Activated CD8-positive, alpha-beta T cell treated with anti-CD3 and anti-CD28 coated beads for 36 hours (primary cell): ENCODE measurements around the gene HECTD4. TPM values are rescaled to one million over a fixed set of nuclear protein-coding genes. Genes with fewer than 3 reads are reported as not detected.

ENCODE experiments used
- ATAC-seq: fragments of 200-7000 bp; cut with Tn5 transposase; one replicate; pipeline ENCODE4 v1.10.0; 2021; ENCODE audit warnings: mild to moderate bottlenecking, moderate library complexity
- CTCF ChIA-PET: fragments of 350-600 bp; sonication (Branson Sonifier 250); formaldehyde crosslinking; loops from one replicate; lab custom pipeline; 2021; ENCODE audit warnings: antibody characterized with exemption; lab: Charles Lee
- POLR2A ChIA-PET: fragments of 350-600 bp; sonication (Branson Sonifier 250); formaldehyde crosslinking; loops from one replicate; lab custom pipeline; 2021; ENCODE audit warnings: antibody characterized with exemption; lab: Charles Lee
- DNase-seq: peaks from one replicate; pipeline ENCODE4 v3.0.0-alpha.2; 2020
- H3K27ac Mint-ChIP-seq: one replicate; pipeline ENCODE4 v1.8.0; 2021; ENCODE audit warnings: mild to moderate bottlenecking, mixed read lengths
- H3K27me3 Mint-ChIP-seq: one replicate; pipeline ENCODE4 v1.8.0; 2021; ENCODE audit warnings: mixed read lengths
- H3K36me3 Mint-ChIP-seq: one replicate; pipeline ENCODE4 v1.8.0; 2021; ENCODE audit warnings: low read depth, mixed read lengths
- H3K4me1 Mint-ChIP-seq: one replicate; pipeline ENCODE4 v1.8.0; 2021; ENCODE audit warnings: low read depth, mixed read lengths
- H3K4me3 Mint-ChIP-seq: one replicate; pipeline ENCODE4 v1.8.0; 2021; ENCODE audit warnings: mild to moderate bottlenecking, moderate library complexity, mixed read lengths
- H3K9me3 Mint-ChIP-seq: one replicate; pipeline ENCODE4 v1.8.0; 2021; ENCODE audit warnings: mixed read lengths
- intact Hi-C: fragments of 100-400 bp; cut with micrococcal nuclease; formaldehyde crosslinking; loops from one replicate; pipeline ENCODE4 v1.10.0; 2022
- total RNA-seq, 2 experiments: library from RNA; stranded (reverse); gene quantifications; one replicate each; pipeline ENCODE4 v1.2.3, GENCODE V29; 2021
- TF ChIP-seq, protein P1 (sequence below): fragments of 200-600 bp; IDR thresholded peaks from one replicate; pipeline ENCODE4 v1.8.0; 2022; ENCODE audit warnings: antibody characterized with exemption, mild to moderate bottlenecking

The HECTD4 gene
- total RNA-seq, 2 experiments from 2014 or later, result 18.2 to 22.6 TPM

DNA sequence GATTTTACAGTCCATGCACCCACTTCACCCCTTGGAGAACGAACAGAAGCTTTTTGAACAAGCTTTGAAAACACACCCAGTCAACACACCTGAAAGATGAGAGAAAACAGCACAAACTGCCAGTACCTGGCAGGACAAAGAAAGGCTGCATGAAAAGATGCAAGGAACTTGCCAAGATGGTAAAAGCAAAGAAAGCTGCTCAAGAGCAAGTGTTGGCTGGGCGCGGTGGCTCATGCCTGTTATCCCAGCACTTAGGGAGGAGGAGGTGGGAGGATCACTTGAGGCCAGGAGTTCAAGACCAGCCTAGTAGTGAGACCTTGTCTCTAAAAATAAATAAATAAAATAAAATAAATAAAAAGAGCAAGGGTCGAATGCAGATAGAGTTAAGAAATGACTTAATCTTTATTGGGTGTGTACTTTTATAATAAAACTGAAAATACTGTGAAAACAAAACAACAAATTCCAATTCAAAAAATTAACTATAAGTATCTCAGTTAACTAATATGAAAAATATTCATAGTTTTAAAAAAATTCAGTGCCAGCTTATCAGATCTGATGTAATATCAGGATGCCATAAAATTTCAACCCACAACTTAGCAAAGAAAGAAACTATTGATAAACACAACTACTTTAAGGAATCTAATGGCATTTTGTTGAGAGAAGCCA, 59.2 kb downstream of the HECTD4 start:
- Mint-ChIP-seq H3K4me1 (peaks cover 17% of the 10 kb centered on the region), H3K4me3 (no peak overlapping the region), H3K27me3 (no peaks in the 10 kb centered on the region), H3K36me3 (peaks cover 5% of the 10 kb centered on the region), H3K9me3 (no peaks in the 10 kb centered on the region), H3K27ac (peak overlapping the region; percentile 42)
- intact Hi-C loops, result no loop called here
- ChIA-PET CTCF (interaction anchor here (1.2 kb wide), 1 partner anchor 17 kb away, joined by 3 read pairs; no protein-coding TSS in a partner anchor), POLR2A (no interaction called here)
- TF ChIP-seq, protein P1, sequence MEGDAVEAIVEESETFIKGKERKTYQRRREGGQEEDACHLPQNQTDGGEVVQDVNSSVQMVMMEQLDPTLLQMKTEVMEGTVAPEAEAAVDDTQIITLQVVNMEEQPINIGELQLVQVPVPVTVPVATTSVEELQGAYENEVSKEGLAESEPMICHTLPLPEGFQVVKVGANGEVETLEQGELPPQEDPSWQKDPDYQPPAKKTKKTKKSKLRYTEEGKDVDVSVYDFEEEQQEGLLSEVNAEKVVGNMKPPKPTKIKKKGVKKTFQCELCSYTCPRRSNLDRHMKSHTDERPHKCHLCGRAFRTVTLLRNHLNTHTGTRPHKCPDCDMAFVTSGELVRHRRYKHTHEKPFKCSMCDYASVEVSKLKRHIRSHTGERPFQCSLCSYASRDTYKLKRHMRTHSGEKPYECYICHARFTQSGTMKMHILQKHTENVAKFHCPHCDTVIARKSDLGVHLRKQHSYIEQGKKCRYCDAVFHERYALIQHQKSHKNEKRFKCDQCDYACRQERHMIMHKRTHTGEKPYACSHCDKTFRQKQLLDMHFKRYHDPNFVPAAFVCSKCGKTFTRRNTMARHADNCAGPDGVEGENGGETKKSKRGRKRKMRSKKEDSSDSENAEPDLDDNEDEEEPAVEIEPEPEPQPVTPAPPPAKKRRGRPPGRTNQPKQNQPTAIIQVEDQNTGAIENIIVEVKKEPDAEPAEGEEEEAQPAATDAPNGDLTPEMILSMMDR, result no peak
- ATAC-seq, result no peak
- DNase-seq, result no peak

DNA sequence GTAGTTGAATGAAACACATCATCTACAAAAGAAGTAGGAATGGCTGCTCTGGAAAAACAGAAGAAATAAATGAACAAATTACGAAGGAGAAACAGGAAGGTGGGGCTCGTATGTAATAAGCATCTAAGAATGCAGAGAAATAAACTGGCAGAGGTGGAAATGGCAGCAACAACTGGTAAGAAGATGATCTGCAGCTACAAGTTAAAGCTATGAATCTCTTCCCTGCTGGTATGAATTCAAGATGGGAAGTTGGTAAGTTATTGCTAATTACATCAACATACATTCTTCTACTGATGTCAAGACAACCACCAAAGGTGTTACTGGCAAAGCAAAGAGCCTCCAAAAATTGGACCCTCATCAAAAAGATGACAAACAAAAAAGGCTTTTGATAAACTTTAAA, 59.8 kb downstream of the HECTD4 start:
- TF ChIP-seq, protein P1, result no peak
- ChIA-PET CTCF (interaction anchor here (1.2 kb wide), 1 partner anchor 17 kb away, joined by 3 read pairs; no protein-coding TSS in a partner anchor), POLR2A (no interaction called here)
- peaks cover 5% of the 10 kb centered on the region for H3K36me3 Mint-ChIP-seq
- no peaks in the 10 kb centered on the region for H3K9me3 Mint-ChIP-seq
- H3K4me3 Mint-ChIP-seq, result no peak overlapping the region
- no peak overlapping the region for H3K27ac Mint-ChIP-seq
- intact Hi-C loops, result no loop called here
- ATAC-seq, result no peak
- no peaks in the 10 kb centered on the region for H3K27me3 Mint-ChIP-seq
- peaks cover 17% of the 10 kb centered on the region for H3K4me1 Mint-ChIP-seq
- no peak for DNase-seq

DNA sequence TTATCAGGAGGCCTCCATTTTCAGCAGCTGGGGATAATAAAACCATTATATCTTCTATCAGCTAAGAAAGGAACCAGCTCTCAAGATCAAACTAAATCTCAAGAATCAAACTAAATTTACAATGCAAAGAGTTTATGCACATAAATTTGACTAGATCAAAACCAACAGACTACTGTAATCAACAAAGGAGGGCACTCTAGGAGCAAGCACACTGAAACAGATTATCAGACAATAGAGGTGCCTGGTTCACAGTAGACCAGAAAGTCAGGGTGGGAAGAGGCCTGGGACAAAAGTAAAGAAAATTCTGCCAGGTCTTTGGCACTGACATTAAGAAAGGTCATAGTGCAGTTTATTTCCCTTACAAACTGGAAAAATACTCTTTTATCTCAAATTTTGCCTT, 61.0 kb downstream of the HECTD4 start:
- DNase-seq (no peak), ATAC-seq (no peak)
- CTCF ChIA-PET, result interaction anchor here (1.7 kb wide), 1 partner anchor 15 kb away, joined by 3 read pairs; no protein-coding TSS in a partner anchor
- H3K9me3 Mint-ChIP-seq, result no peaks in the 10 kb centered on the region
- intact Hi-C loops, result no loop called here
- no peak overlapping the region for H3K4me3 Mint-ChIP-seq
- POLR2A ChIA-PET, result no interaction called here
- no peak overlapping the region for H3K27ac Mint-ChIP-seq
- peaks cover 20% of the 10 kb centered on the region for H3K4me1 Mint-ChIP-seq
- no peaks in the 10 kb centered on the region for H3K27me3 Mint-ChIP-seq
- TF ChIP-seq, protein P1, result no peak
- peaks cover 9% of the 10 kb centered on the region for H3K36me3 Mint-ChIP-seq

DNA sequence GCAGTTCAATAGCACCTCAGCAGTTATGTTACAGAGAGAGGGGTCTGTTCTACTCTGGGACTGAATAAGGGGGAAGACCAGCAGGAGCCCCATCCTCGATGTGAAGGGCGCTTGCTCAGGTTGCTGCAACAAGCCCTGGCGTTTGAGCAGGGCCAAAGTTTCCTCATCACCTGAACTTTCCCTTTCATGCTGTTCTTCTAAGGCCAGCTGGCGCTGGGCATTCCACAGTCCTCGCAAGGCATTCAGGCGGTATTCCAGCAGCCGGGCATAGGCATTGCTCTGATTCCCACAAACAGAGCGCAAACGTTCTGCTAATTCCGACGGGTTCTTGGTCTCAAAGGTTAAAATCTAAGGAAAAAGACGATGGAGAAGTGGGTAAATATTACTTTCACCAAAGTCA, 62.8 kb downstream of the HECTD4 start:
- H3K4me3 Mint-ChIP-seq, result no peak overlapping the region
- peaks cover 12% of the 10 kb centered on the region for H3K36me3 Mint-ChIP-seq
- H3K27me3 Mint-ChIP-seq, result no peaks in the 10 kb centered on the region
- POLR2A ChIA-PET, result no interaction called here
- peaks cover 19% of the 10 kb centered on the region for H3K4me1 Mint-ChIP-seq
- no peaks in the 10 kb centered on the region for H3K9me3 Mint-ChIP-seq
- ATAC-seq, result no peak
- no peak for DNase-seq
- TF ChIP-seq, protein P1, result no peak
- intact Hi-C loops, result no loop called here
- CTCF ChIA-PET, result no interaction called here
- H3K27ac Mint-ChIP-seq, result no peak overlapping the region

DNA sequence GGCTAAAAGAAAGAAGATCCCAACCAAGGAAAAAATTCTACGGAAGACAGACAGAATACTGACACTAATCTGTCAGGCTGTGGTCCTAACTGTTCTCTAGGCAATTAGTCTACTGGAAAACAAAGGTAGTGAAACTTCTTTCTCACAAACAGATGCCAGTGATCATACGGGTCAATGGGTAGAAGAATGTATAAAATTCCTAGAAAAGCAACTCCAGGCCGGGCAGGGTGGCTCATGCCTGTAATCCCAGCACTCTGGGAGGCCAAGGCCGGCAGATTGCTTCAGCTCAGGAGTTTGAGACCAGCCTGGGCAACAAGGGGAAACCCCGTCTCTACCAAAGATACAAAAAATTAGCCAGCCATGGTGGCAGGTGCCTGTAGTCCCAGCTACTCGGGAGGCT, 64.8 kb downstream of the HECTD4 start:
- no peak overlapping the region for H3K4me3 Mint-ChIP-seq
- peaks cover 5% of the 10 kb centered on the region for H3K4me1 Mint-ChIP-seq
- CTCF ChIA-PET, result no interaction called here
- H3K36me3 Mint-ChIP-seq, result peaks cover 12% of the 10 kb centered on the region
- intact Hi-C loops, result no loop called here
- no peak for DNase-seq
- no peak overlapping the region for H3K27ac Mint-ChIP-seq
- no peak for ATAC-seq
- no peaks in the 10 kb centered on the region for H3K9me3 Mint-ChIP-seq
- TF ChIP-seq, protein P1, result no peak
- POLR2A ChIA-PET, result no interaction called here
- no peaks in the 10 kb centered on the region for H3K27me3 Mint-ChIP-seq
